GM19324 (cell line): ENCODE results near the gene CLEC4E.
"Not testable (repeated sequence)": the region's sequence is repeated elsewhere in the genome, so short reads cannot be mapped to it uniquely, and the experiment has no call there.

Experiments
- ATAC-seq: cut with Tn5 transposase; IDR thresholded peaks from one replicate; pipeline ENCODE4 v1.9.1; 2021; ENCODE audit warnings: mild to moderate bottlenecking, moderate library complexity; ENCODE audit not compliant: unreplicated experiment, low FRiP score

Gene CLEC4E

GRCh38 chr12:8540831-8541230, at the start of gene CLEC4E:
Gene CLEC4E, minus strand, starts transcription at chr12:8540905. Its CDS starts 108 bp downstream, at chr12:8540797.
- ATAC-seq: not testable (repeated sequence)

GRCh38 chr12:8589679-8590078, 49.0 kb upstream of the CLEC4E start:
- ATAC-seq: no peak

- ATAC-seq: not testable (repeated sequence)
These were observed 43.8 kb upstream of the CLEC4E start for GRCh38 chr12:8584478-8584877.

GRCh38 chr12:8584004-8584403, 43.3 kb upstream of the CLEC4E start:
- no peak for ATAC-seq

GRCh38 chr12:8581098-8581784, 40.5 kb upstream of the CLEC4E start:
- no peak for ATAC-seq

GRCh38 chr12:8577879-8578278, 37.2 kb upstream of the CLEC4E start:
- ATAC-seq: no peak

DNA sequence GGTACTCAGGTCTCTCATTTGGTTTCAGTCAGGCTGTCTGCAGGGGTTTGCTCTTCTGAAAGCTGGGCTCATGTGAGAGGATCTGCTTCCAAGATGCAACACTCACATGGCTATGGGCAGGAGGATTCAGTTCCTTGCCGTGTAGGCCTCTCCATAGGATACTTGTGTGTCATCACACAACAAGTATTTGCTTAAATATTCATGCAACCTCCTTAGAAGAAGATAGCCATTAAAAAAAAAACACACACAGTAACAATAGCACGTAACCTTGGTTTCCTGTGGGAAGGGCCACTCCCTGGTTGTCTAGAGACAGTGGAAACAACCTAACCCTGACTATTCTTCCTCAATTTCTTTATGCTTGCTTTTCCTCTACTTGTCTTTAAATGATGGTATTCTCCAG, 31.8 kb upstream of the CLEC4E start:
- no peak for ATAC-seq

DNA sequence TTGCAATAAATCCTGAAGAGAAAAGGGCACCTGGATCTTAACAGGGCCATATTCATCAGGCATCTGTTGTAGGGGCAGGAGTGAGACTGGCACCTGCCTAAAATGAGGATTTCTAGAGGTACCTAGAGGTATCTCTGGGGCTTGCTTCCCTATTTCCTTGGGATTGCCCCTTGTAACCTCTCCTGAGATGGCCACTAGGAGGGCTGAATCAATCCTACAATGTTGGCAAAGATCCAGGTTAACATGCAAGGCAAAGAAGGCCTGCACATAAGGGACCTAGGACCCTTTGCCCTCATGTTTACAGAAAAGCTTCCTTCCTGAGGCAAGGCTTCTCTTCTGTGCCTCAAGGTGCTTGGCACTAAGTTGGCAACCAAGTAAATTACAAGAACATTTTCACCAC, 25.8 kb upstream of the CLEC4E start:
- ATAC-seq: no peak

GRCh38 chr12:8566052-8566451, 25.3 kb upstream of the CLEC4E start:
- not testable (repeated sequence) for ATAC-seq

DNA sequence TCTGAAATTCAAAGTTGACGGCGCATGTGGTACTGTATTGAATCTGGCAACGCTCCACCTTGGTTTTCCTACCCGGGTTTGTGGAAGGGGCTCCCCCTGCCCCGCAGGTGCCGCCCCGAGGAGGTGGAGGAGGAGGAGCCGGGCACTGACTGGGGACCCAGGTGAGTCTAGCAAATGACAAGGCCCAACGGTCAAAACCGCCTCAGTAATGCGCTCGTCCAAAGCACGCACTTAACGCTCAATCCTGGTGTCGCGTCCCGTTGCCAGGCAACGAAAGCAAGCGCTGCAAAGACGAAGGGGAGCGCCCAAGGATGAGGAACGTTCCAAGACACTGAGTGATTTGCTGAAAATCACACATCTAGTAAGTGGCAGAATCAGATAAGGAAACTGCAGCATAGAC, 24.0 kb upstream of the CLEC4E start:
- ATAC-seq: no peak

- ATAC-seq: no peak
These were observed 22.7 kb upstream of the CLEC4E start for GRCh38 chr12:8563356-8563755.

GRCh38 chr12:8562310-8562709, 21.6 kb upstream of the CLEC4E start:
- no peak for ATAC-seq

GRCh38 chr12:8561011-8561410, 20.3 kb upstream of the CLEC4E start:
- no peak for ATAC-seq

DNA sequence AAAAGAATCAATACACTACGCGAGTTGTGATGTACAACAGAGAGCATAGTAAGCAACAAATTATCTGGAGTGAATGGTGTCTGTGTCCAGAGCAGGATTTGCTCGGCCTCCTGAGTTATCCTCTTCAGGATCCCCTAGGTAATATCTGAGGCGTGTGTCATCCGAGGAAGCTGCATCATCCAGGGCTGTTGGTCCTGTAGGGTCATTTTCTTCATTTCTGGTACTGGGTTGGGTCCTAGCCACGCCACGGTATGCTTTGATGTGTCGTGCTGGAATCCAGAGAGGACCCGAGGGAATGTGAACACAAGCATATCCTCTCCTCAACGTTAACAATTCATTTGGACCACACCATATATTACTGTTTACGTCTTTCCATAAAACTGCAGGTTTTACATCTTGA, 19.0 kb upstream of the CLEC4E start:
- ATAC-seq: no peak

DNA sequence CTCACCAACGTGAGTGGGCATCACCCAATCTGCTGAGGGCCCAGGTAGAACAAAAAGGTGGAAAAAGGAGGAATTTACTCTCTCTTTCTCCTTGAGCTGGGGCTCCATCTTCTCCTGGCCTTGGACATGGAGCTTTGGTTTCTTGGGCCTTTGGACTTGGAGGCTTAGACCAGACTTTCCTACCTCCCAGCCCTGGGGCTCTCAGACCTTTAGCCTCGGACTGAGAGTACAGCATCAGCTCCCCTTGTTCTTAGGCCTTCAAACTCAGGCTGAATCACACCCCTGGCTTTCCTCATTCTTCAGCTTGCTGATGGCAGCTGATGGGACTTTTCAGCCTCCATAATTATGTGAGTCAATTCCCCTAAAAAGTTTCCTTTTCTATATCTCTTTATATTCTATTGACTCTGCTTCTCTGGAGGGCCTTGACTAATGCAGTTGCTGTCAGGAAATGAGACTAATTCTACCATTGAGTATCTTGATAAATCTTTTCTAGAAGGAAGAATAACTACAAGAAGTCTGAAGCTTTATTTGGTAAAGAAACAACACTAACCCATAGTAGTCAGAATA, 15.9 kb upstream of the CLEC4E start:
- ATAC-seq: no peak

DNA sequence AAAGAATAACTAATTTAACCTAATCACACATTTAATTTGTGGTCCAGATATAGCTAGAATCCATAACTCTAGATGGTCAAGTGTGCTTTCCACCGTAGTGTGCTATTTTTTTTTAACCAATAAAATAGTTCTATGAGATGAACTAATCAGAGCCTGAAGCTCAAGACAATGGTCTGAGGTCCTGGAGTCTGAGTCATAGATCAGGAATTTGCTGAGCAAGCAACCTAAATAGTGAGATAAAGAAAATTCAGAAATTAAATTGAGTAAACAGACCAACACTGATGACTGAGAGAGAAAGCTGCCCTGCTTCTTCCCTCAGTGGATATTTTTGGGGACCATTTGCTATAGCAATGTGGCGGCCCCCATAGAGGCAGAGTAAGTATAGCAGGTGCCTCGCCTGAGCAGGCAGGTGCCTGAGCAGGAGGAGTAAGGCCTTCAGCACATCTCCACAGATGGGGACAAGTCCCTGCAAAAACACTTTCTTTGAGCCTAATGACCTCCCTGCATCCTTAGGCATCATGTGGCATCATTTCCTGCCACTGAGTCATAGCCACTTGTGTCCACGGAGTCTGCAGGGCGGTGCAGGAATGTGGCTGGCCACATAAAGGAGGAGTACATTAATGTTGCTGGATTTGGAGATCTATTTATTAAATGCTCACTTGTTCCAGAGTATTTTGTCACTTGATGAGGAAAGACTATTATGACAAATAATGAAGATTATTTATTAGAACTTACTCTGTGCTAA, 13.9 kb upstream of the CLEC4E start:
- ATAC-seq: no peak

GRCh38 chr12:8553088-8553627, 12.5 kb upstream of the CLEC4E start:
- no peak for ATAC-seq

GRCh38 chr12:8549381-8549780, 8.7 kb upstream of the CLEC4E start:
- no peak for ATAC-seq

- ATAC-seq: no peak
These were observed 7.5 kb upstream of the CLEC4E start for GRCh38 chr12:8548192-8548591.

GRCh38 chr12:8547645-8548044, 6.9 kb upstream of the CLEC4E start:
- ATAC-seq: no peak

- no peak for ATAC-seq
These were observed 5.9 kb upstream of the CLEC4E start for GRCh38 chr12:8546591-8546990.
